Cardiac septum (tissue), 1 donor: ENCODE results near the gene ZMIZ1. TPM values are rescaled to one million over a fixed set of nuclear protein-coding genes. Genes with fewer than 3 reads are reported as not detected.

ENCODE experiments used
- DNase-seq: peaks from one replicate; pipeline ENCODE4 v3.0.0-alpha.2; 2020; ENCODE audit warnings: low spot score
- intact Hi-C: fragments of 100-400 bp; cut with DNase I; formaldehyde crosslinking; loops from one replicate; pipeline ENCODE4 v1.14.0; 2022
- total RNA-seq: library from RNA; stranded (reverse); fragmentation: NEBNext Ultra II Directional; extraction: Animal tissue kit (Norgen Biotek cat#: 25700); gene quantifications from one replicate; pipeline ENCODE4 v1.2.1, GENCODE V29; 2021
- donor health status: DM: no; HTN: no; CAD: no.

Gene ZMIZ1
- total RNA-seq, 1 donor from 2014 or later: 40.7 TPM

DNA sequence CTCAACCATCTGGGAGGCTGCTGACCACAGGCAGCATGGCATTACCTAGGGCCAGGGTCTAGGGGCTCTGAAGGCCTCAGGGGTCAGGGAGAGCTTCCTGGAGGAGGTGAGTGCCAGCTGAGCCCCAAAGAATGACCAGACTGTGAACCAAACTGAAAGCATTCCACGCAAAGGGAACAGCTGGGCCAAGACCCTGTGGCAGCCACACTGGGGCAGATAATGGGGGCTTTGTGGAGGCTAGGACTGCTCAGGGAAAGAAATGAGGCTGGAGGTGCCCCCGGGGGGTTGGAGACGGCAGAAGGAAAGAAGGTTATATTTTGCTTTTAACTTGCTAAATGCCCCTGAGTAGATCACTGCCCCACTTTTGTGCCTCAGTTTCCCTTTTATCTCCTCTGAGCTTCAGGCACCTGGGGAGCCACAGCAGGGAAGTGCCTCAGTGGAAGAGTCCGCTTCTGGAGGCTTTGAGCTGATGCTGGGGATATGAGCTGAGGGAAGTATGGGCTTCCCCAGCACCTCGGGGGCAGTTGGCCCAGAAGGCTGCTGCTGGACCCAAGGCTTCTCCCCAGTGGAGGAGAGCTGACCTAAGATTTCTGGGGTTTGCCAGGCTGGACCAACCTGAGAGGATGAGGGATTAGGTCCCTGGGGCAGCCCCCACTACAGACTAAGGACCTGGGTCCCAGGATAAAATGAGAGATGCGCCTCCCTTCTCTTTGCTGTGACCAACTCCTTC lies 57.8 kb downstream of the ZMIZ1 start:
- intact Hi-C loops: no loop called here
- no peak for DNase-seq

DNA sequence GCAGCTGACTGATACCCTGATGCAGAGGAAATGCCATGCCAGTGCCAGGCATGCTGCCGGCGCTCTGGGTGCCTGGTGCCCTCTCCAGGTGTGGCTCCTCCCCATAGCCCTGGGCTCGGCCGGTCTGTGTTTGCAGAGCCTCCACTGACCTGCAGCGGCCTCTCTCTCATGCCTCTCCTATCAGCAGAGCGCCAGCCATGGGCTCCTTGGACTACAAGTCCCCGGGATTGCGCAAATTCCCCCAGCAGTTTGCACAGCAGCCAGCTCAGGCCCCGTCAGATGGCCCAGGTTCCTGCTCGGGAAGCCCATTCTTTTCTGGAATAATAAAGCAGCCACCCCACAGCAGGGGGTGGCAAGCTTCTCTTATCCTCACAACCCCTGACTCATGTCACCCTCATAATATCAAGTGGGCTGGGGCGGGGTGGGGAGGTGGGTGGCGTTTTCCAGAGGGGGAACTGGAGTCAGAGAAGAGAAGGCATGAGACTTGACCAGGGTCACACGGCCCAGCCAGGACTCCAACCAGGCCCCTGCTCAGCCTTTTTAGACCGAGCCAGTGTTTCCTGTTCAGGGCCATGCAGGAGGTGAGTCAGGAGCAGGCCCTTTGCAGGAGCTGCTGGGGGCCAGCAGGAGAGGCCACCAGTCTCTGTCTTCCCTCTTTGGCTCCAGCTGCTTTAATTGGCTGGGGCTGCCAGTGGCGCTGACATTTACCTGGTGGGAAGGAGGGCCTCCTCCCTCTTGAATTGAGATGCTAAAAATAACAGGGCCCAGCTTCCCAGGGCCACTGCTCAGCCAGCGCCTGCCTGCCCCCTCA lies 58.6 kb downstream of the ZMIZ1 start:
- no peak for DNase-seq
- intact Hi-C loops: no loop called here

DNA sequence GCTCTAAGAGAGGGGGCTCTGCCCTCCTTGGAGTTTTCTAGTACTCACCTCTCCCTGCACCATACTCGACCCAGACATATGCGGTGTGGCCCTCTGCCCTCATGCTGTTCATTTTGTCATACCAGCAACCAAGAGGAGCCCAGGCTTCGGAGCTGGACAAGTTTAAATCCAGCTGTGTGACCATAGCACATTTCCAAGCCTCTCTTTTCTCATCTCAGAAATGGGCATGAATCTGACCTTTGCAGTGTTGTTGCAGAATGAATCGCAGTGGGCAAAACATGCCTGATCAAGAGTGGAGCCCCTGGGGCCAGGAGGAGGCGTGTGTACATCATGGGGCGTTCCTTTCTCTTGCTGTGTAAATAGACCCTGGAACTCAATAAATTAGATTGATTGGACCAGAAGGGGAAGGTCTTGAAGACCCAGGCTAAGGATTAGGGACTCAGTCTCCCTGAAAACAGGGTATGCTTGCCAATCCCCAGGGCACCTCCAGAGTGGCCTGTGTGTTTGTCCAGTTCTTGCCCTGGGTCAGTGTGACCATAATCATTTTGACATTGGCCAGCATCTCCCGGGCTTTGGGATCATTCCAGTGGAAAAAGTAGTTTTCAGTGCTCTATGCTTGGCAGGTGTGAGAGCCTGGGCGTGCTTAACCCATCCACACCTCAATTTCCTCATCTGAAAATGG lies 59.6 kb downstream of the ZMIZ1 start:
- intact Hi-C loops: no loop called here
- DNase-seq: no peak

DNA sequence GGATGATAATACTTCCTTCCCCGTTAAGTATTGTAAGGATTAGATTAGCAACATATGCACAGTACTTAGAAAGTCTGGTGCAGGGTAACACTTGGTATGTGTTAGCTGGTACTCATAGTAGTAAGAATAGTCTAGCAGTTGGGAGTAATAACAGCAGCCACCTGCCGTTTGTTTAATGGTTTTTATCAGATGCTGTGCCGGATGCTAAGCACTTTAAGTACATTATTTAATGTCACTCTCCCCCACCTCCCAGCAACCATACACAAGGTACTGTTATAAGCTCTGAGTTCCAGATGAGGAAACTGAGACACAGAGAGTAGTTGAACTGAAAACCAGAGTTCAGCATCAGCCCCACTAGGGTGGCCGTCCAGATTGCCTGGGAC lies 60.1 kb downstream of the ZMIZ1 start:
- DNase-seq: no peak
- intact Hi-C loops: no loop called here

DNA sequence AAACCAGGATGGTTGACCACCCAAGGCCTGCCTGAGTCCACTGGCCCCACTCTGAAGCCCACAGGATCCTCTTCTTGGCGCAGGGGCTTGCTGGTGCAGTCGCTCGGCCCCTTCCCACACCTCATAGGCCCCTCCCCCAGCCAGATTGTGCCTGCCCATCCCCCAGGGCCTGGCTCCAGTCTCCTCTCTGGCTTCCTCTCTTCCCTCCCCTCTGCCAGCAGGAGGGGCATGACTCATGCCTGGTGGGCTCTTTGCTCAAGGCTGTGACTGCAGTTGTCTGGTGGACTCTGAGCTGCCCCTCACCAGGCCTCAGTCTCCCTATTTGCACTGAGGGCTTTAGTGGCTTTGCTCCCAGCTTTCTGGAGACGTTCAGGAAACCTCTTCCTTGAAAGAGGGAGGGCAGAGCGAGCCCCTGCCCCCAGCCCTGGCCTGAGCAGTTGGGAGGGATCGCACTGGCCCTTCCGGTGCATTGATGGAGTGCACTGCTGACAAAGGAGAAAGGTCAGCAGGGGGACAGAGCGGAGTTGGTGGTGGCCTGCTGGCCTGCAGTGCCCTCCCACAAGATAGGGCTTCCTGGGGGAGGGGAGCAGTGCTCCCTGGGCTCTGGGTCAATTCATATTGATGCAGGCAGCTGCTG lies 60.7 kb downstream of the ZMIZ1 start:
- DNase-seq: no peak

DNA sequence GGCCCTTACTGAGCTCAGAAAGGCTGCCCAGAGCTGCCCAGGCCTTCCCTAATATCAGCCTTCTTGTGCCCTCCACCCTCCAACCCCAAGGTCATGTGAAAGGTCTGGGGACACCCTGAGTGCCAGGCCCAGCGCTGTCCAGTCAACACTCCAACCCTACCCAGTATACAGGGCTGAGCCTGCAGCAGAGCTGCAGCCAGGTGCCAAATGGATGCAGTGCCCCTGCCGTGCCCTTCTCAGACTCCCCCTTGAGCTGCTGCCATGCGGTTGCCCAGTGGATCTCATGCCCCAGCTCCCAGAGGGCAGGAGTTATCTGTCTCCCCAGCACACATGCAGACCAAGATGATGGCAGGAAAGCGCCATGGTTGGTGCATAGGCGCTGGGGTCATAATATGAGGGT lies 61.5 kb downstream of the ZMIZ1 start:
- intact Hi-C loops: no loop called here
- DNase-seq: no peak

More for the DNA sequence above, 60.7 kb downstream of the ZMIZ1 start:
- intact Hi-C loops: no loop called here

DNA sequence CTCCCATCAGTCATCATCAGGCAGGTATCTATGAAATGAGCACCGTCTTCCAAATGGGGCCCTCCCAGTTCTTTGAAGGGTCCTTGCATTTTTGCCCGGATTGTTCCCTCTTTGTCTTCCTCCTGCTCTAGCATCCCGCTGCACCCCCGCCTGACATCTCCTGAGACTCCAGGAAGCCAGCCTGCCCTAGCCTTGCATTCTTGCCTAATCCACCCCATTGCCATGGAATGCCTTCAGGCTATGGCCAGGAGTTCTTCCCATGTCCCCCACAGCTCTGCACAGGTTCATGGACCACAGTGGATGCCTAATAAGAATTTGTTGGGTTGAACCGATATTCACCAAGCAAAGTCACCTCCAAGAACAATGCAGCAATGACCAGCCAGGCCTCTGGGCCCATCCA lies 62.1 kb downstream of the ZMIZ1 start:
- DNase-seq: no peak
- intact Hi-C loops: no loop called here

DNA sequence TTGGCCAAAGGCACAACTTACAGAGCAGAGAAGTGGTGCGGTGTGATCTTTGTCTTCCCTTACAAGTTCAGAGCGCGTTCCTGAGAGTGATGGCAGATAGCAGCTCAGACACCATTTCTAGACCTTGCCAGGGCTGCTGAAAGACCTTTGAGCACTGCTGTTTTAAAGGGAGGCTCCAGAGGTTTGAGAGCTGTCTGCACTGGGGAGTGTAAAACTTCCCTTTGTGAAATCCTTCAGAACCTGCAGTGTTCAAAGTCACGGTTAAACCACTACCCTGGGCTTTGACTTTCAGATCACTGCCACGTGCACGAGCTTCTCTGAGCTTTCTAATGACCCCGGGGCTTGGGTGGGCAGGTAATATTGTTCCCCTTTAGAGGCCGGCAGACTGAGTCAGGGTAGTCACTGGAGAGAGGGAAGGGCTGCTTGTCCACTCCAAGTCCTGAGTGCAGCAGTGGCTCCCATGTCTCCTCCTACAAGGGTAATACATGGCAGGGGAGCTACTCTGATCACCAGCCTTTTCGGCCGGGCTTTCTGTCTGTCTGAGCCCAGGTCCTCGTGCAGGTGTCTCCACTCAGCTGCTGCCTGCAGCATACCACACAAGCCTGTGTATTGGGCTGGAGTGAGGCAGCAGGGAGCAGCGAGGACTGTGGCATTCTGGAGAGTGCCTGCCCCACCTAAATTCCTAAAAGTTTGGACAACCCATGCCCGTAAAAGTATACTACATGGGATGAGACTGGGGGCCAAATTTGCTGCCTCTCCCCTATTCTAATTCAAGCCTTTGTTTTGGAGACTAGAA lies 63.3 kb downstream of the ZMIZ1 start:
- no peak for DNase-seq
- intact Hi-C loops: no loop called here

DNA sequence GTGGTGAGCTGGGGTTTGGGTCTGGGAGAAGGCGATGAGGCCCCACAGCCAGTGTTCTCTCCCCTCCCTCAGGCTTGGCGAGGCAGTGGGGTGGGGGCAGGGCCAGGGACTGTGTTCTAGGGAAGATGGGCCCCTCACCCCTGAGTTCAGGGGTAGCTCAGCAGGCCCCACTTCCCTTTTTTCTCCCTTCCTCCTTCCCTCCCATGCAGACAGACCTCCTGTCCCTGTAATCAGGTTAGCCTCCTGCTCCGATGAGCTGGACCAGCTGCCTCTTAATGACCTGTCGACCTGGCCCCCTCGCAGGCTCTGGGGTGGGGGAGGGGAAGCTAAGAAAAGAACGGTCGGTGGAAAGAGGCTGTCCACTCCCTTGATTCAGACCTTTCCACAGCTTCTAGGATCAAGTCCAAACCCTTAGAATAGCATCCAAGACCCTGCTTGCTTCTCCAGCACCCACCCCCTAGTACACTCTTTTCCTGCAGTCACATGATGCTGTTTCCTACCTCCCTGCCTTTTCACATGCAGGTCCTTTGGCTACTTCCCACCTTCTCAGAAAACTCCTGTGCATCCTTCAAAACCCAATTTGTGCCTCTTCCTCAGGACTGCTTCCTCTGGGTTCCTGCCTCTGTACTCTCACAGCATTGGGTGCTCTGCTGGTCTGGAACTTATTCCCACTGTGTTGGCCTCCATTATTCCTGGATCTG lies 64.1 kb downstream of the ZMIZ1 start:
- intact Hi-C loops: no loop called here

DNA sequence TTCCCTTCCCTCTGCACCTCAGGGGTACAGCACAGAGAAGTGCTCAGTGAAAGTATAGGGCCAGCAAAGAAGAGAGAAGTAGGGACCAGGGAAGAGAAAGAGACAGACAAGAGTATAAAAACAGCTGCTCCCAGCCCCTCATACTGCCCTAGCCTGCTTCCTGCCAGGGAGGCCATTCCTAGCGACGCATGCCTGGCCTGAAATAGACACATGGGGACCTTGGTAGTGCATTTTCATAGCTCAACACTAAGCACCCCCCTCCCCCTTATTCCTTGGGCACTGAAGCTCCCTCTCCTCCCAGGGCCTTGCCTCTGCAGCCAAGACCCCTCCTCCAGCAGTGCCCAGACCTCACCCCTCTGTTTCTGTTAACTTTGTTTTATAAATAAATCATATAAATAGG lies 64.7 kb downstream of the ZMIZ1 start:
- intact Hi-C loops: no loop called here

More for the DNA sequence above, 64.1 kb downstream of the ZMIZ1 start:
- DNase-seq: no peak

DNA sequence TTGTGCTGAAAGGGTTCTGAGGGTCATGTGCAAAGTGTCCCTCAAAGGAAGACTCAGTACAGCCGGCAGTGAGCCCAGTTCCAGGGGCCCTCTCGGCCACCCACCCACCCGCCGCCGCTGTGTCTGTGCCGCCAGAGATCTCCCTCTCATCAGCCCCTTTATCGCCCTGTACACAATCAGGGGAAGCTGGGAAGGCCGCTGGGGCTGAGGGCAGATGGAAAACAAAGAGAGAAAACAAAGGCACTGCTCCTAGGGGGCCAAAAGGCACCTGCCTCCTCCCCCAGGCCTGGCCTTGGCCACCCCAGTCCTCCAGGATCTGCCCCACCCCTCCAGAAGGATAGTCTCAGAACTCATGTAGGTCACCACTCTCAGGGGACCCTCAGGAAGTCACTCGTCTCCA lies 67.0 kb downstream of the ZMIZ1 start:
- intact Hi-C loops: no loop called here
- no peak for DNase-seq

More for the DNA sequence above, 64.7 kb downstream of the ZMIZ1 start:
- DNase-seq: no peak

DNA sequence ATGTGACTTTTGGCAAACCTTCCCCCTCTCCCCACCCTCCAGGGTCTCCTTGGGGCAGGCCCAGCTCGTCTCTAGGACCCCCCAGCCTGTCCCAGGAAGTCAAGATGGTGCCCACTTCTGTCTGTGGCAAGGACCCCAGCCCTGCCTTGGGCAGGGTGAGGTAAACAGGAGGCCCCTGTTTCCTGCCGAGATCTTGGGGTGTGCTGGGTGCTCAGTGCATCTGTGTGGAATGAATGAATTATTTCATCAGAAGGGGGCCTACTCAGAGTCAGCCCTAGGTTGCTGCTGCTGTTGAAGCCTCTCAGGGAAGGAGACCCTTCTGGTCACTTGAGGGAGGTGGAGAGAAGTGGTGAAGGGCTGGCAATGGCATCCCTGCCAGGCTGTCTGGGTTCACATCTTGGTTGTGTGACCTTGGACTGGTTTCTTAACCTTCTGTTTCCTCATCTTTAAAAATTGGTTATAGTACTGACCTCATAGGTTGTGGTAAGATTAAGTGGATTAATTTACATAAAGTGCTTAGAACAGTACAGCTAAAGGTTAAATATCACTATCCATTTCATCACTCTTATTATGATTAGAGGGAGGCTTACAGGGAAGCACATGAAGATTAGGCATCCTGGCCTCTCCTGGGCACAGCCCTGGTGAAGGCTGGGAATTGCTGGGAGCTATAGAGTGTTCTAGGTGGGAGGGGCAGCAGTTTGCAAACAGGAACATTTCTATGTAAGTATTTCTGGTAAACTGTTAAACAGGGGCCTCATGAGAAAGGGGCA lies 67.7 kb downstream of the ZMIZ1 start:
- DNase-seq: no peak
- intact Hi-C loops: no loop called here

DNA sequence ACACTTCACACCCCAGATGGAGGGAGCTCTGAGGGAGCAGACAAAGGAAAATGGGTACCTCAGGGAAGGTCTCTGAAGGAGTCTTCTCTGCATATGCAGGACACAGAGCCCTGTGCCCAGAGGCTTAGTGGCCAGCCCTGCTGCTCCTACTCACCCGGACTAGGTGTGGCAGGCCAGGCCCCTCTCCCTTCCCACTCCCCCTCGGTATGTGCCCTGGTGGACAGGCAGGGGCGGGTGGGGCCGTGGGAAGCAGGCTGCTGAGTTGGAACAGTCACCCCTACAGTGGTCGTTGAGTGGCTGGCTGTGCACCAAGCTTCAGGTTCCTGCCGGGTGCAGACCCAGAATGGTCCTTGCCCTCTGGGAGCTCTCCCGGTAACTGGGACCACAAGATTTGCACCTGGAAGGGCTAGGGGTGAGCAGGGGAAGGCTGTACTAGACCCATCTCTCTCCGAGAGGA lies 68.6 kb downstream of the ZMIZ1 start:
- intact Hi-C loops: no loop called here
- DNase-seq: no peak

DNA sequence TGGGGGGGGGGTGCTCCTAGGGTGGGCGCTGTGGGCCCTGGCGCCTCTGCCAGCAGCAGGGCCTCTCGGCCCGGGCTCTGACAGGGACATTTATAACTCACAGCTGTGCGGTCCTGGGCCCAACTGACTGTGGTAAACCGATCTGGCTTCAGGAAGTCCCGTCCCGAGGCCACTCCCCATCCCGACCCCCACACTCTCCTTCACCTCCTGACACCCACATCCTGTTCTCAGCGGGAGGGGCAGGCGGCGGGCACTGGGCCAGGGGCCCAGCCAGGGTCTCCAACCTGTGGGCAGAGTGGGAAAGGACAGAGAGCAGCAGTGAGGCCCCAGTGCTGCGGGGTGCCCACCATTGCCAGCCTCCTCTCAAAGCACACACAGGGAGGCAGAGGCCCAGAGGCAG lies 69.1 kb downstream of the ZMIZ1 start:
- no peak for DNase-seq
- intact Hi-C loops: loop anchor here (2.0 kb wide), 2 partner anchors 17 to 67 kb away; no protein-coding TSS in a partner anchor

DNA sequence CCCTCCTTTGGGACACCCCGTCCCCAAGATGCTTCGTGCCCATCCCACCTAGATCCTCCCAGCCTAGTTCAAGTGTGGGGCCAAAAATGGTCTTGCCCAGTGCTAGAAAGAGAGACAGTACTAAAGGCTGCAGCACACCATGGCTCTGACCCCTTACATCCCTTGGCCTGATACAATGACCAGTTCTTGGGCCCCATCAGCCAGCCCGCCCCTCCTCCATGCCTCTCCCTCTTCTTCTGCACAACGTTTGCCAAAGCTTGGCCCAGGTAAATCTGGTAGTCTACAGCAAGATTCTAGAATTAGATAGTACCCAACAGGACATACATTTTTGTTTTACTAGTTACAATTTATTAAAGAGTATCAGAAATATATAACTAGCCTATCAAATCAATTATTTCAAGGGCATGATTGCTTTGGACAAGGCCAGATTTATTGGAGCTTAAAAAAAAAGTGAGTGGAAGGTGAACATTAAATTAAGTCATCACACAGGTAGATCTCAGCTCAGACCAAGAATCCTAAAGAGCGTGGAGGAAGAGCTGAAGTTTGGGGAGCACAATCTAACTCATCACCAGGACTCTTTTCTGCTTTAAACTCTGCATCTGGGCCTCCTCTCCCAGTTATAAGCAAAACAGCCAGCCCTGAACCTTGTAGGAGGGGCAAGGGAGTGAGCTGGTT lies 69.8 kb downstream of the ZMIZ1 start:
- intact Hi-C loops: loop anchor here (2.0 kb wide), 2 partner anchors 16 to 68 kb away; no protein-coding TSS in a partner anchor
- no peak for DNase-seq

DNA sequence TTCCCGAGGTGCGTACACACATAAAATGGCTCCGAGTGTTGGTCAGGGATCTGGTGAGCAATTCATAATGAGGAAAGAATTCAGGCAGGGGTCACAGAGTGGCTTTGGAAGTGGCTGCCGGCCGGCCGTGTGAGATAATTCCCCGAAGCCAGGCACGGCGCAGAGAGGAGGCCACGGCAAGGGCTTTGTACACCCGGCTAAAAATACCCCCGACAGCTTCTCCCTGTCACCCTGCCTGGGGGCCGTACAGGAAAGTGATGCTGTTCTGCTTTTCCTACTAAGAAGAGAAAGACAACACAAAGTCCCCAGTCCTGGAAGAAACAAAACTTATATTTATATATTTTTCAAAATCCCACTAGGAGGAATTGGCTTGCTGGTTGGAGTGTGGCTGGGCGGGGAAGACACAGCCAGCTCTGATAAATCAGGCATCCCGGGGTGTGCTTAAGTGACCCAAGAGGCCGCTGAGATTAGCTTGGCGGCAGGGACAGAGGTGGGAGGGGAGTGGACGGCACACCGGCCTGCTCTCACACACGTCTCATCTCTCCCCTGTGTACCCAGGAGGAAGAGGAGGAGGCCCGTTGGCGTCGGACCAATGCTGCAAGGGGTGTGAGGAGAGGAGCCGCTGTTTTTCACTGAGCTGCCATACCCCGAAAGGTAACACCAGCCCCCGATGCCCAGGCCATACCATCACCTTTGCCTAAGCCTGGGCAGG lies 70.5 kb downstream of the ZMIZ1 start:
- DNase-seq: peak; percentile 89
- intact Hi-C loops: loop anchor here (2.0 kb wide), 2 partner anchors 16 to 68 kb away; no protein-coding TSS in a partner anchor
